GM19372 (cell line): ENCODE measurements around the gene GOLGA6B.
"Not testable (repeated sequence)": the region's sequence is repeated elsewhere in the genome, so short reads cannot be mapped to it uniquely, and the experiment has no call there.

Experiments used
- ATAC-seq: cut with Tn5 transposase; IDR thresholded peaks from one replicate; pipeline ENCODE4 v1.9.1; 2021; ENCODE audit warnings: mild to moderate bottlenecking, low read depth, moderate library complexity; ENCODE audit not compliant: unreplicated experiment

GOLGA6B gene

GRCh38 chr15:72654397-72654796, at the start of gene GOLGA6B:
Gene GOLGA6B, plus strand, starts transcription at chr15:72654697. Its CDS starts 41 bp downstream, at chr15:72654738.
- ATAC-seq = not testable (repeated sequence)

DNA sequence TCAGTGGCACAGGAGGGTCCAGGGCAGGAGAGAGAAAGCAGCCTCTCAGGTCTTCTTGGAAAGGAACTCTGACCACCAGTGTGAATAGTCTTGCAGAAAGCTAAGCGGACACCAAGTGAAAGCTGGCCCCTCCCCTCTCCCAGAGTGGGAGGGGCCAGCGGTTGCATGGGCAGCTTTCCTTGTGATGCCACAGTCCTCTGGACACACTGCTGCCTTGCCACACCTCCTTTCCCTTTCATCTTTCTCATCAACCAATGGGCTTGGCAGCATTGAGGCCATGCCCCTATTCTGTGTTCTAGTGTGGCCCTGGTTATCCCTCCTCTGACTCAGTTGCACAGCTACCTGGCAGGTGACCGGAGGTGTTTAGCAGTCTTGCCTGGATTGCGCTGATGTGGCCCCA, 49.7 kb upstream of the GOLGA6B start:
- ATAC-seq = no peak

- ATAC-seq = not testable (repeated sequence)
Observed at GRCh38 chr15:72608084-72608483, 46.4 kb upstream of the GOLGA6B start.

DNA sequence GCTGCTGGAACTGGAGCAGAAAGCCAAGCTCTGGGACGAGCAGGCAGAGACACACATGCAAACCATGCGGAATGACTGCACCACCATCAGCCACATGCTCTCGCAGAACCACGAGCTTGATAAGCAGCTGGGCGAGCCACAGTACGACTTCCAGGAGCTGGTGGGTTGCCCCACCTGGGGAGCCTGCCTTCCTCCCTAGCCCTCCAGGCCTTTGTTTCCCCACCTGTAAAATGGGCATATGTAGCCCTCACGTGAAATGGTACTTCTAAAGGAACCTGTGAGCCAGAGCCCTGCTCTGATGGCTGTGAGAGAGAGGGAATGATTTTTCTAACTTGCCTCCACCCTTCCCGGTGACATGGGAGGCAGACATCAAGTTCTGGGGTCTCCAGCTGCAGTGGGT, 44.6 kb upstream of the GOLGA6B start:
- ATAC-seq = no peak

DNA sequence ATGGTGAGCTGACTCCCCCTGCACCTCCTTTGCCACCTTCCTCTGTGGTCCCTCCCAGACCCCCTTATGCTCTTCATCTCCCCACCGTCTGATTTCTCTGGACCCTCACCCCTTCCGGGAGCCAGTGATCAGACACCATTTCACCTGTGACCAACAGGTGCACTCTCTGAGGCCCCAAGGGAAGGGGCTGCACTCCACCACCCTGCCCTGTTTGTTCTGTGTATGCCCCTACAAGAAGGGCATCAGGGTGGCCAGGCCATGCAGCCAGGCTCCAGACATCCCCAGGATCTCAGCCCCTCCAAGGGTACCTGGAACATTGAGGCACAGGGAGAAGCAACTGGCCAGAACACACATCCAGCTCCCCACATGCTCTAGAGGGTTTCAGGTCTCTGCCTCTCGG, 42.2 kb upstream of the GOLGA6B start:
- ATAC-seq = not testable (repeated sequence)

DNA sequence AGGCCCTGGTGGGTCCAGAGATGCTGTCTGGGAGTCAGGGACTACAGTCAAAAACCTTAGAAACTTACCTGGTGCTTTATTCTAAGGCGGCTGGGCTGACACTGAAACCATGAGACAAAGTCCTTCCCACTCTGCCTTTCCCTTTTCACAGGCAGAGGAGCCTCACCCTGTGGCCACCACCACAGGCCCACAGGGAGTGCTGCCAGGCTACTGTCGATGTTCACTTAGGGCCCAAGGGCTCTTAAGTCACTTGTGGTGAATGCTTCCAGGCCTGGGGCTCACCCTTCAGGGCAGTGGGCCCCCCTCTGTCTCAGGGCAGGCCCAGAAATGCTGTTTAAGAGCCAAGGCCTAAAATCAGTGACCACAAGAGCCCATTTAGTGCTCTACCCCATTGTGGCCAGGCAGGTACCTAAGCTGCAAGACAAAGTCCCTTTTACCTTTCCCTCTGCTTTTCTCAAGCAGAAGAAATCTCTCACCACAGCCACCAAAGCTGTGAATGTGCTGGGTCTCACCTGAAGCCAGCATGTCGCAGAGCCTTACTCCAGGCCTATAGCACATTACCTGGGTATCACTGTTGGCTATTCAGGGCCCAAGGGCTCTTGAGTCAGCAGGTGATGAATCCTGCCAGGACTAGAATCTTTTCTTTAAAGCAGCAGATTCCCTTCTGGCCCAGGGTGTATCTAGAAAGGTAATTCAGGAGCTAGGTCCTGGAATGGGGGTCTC, 39.5 kb upstream of the GOLGA6B start:
- ATAC-seq = no peak

DNA sequence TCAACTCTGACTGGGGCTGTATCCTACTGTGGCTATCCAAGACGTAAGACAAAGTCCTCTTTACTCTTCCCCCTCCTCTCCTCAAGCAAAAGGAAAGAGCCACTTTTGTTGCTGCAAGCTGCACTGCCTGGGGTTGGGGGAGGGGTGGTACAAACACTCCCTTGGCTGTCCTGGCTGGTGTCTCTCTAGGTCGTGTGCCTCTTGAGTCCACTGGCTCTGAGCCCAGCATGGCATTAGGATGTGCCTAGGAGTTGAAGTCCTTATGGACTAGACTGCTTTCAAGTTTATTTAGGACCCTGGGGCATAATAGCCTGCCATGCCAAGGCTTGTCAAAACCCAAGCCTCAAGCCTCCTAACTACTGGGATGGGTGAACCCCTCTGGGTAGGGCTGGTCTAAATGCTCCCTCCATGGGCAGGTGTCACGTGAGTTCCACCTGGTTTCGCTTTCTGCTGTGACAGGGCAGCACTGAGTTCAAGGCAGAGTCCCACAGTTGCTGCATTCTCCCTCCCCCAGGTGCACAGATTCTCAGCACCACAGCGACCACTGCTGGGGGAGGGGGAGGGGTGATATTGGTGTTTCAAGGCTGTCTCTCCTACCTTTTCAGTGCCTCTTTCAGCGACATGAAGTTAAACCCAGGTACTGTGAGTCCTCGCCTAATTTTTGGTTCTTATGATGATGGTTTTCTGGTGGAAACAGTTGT, 38.8 kb upstream of the GOLGA6B start:
- not testable (repeated sequence) for ATAC-seq

- no peak for ATAC-seq
Observed at GRCh38 chr15:72616491-72617210, 37.8 kb upstream of the GOLGA6B start.

DNA sequence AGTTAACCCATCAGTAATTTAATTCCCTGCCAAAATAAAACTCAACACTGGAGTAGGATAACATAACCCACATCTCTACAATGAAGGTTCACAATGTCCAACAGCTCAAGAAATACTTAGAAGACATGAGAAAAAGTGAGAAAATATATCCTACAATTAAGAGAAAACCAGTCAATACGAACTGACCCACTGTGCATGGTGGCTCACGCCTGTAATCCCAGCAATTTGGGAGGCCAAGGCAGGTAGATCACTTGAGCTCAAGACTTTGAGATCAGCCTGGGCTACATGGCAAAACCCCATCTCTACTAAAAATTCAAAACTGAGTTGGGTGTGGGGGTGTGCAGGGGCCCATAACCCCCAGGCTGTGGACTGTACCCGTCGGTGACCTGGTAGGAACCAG, 30.6 kb upstream of the GOLGA6B start:
- not testable (repeated sequence) for ATAC-seq

- ATAC-seq = not testable (repeated sequence)
Observed at GRCh38 chr15:72626153-72626552, 28.3 kb upstream of the GOLGA6B start.

DNA sequence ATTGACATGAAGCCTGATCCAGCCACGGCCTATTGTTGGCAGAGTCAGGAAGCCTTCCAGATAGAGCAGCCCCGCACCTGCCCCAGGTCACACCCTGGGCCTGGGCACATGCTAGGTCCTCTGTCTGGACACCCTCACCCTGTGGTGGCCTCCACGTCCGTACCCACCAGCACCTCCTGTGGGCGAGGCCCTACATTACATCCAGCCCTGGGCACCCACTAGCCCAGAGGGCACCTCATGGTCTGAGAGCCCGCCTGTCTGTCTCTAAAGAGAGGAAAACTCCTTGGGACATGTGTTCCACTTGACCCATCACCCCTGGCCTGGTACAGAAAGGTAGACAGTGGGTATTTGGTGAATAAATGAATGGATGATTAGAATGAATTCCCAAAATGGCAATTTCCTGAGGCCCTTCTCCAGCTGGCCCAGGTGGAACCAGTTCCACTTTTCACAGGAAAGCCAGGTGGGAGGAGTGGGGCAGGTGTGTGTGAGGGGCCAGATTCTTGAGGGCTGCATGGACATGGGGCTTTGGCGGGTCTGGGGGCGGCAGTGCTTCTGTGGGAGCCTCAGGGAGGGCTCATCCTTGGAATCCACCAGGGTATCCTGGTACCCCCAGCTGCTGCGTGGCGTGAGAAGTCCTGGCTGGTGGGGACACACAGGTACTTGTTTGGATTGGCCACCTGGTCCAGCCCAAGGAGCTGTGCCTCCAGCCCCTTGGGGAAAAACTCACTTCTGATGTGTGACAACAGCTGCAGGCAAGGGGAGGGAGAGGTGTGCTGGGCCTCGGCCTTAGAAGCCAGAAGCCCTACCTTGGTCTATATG, 26.0 kb upstream of the GOLGA6B start:
- ATAC-seq = not testable (repeated sequence)

GRCh38 chr15:72629068-72629570, 25.4 kb upstream of the GOLGA6B start:
- not testable (repeated sequence) for ATAC-seq

- ATAC-seq = peak; percentile 81
Observed at GRCh38 chr15:72636519-72637282, 17.8 kb upstream of the GOLGA6B start.

DNA sequence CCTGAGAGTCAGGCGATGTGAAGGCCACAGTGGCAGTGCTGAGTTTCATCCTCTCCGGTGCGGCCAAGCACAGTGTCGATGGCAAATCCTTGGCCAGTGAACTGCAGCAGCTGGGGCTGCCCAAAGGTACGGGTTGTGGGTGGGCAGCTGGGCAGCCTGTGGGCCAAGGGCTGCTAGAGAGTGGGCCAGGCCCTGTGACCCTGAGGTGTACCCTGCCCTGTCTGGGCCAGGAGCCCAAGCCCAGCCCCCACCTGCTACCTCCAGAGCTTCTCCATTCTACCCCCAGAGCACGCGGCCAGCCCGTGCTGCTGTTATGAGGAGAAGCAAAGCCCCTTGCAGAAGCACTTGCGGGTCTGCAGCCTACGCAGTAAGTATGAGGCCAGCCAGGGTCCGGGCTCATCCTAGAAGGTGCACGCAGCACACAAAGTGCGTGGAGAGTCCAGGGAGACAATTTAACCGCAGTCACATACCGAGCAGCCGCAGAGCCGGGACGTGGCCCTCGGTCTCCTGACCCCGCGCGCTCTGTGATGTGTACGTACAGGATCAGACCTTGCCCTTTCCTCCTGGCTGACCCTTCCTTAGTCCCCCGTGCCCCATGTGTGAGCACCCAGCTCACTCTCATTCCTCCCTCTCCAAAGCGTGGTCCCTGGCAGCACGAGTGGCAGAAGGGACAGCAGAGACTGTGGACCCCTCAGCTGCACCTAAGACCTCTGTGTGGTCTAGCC, 14.6 kb upstream of the GOLGA6B start:
- not testable (repeated sequence) for ATAC-seq

- ATAC-seq = not testable (repeated sequence)
Observed at GRCh38 chr15:72642271-72642670, 12.2 kb upstream of the GOLGA6B start.

- ATAC-seq = not testable (repeated sequence)
Observed at GRCh38 chr15:72648631-72649253, 5.8 kb upstream of the GOLGA6B start.

DNA sequence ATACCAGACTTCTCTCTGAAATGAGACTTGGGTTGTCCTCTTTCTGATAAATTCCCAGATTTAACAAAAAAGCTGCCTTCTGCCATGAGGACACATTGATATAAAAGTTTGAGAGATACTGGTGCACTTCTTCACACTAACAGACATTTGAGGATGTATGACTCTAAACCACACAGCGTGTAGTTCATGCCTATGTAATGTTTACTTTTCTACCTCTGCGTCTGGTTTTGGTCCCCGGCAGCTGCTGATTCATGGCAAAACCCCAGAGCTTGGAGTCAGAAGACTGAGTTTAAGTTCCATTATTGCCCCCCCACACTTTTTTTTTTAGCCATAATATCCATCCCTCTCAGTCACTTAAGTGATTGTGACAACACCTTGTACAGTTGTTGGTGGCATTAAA, 1.5 kb downstream of the GOLGA6B start:
- ATAC-seq = not testable (repeated sequence)

GRCh38 chr15:72661081-72661480, 6.6 kb downstream of the GOLGA6B start:
- not testable (repeated sequence) for ATAC-seq
